HG03103 (cell line): ENCODE results near the gene FN1.
"Not testable (repeated sequence)": the region's sequence is repeated elsewhere in the genome, so short reads cannot be mapped to it uniquely, and the experiment has no call there.

Experiments used
- ATAC-seq: cut with Tn5 transposase; IDR thresholded peaks from one replicate; pipeline ENCODE4 v1.9.1; 2021; ENCODE audit warnings: low read depth; ENCODE audit not compliant: unreplicated experiment

The FN1 gene

DNA sequence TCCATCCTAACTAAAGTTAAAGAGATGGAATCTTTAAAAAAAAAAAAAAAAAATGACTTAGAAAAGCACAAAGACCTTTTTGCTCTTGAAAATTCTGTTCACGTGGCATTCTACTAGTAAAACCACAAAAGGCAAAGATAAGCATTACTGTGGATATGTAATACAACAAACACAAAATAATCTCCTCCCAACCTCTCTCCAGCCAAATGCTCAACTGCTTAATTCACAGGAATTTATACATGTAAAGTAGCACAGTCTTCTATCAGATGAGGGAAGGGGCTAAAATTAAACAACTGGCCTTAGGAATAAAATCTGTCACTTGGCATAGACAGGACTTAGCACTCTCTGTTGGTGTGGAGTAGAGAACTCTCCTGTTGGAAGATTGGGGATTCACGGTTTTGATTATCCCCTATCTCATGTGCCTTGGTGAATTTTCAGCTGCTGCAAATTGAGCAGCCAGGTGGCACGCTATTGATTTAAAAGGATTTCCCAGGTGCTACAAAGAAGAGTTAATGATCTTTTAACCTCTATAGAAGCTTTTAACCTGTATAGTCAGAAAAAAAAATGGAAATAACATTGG, 66.6 kb downstream of the FN1 start:
- no peak for ATAC-seq

GRCh38 chr2:215368493-215368809, 67.4 kb downstream of the FN1 start:
- no peak for ATAC-seq

- no peak for ATAC-seq
These were observed 68.0 kb downstream of the FN1 start for GRCh38 chr2:215367662-215368492.

DNA sequence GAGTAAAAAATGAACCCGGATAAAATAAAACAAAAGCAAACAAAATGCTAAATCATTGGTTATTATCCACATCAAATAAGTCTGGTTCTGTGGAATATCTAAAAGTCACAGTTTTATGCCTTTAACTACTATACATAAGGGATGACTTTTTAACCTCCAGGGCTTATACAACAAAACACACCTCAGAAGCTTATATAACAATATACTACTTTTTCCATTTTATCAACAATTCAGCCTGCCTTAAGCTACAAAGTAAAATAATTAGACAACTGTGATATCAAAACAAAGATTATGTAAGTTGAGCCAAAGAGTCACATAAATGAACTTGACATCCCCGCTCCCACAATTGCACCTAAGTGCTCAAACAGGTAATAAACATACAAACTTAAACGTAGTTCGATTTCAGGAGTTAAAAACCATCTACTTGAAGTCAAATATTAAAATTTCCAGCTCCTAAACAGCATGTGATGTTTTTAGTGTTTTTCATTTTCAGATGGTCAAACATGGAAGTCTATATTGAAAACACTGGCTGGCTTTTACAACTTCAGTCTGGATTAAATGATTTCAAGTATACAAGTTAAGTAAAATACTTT, 69.3 kb downstream of the FN1 start:
- no peak for ATAC-seq

- peak; percentile 54 for ATAC-seq
These were observed 70.6 kb downstream of the FN1 start for GRCh38 chr2:215365184-215365658.

DNA sequence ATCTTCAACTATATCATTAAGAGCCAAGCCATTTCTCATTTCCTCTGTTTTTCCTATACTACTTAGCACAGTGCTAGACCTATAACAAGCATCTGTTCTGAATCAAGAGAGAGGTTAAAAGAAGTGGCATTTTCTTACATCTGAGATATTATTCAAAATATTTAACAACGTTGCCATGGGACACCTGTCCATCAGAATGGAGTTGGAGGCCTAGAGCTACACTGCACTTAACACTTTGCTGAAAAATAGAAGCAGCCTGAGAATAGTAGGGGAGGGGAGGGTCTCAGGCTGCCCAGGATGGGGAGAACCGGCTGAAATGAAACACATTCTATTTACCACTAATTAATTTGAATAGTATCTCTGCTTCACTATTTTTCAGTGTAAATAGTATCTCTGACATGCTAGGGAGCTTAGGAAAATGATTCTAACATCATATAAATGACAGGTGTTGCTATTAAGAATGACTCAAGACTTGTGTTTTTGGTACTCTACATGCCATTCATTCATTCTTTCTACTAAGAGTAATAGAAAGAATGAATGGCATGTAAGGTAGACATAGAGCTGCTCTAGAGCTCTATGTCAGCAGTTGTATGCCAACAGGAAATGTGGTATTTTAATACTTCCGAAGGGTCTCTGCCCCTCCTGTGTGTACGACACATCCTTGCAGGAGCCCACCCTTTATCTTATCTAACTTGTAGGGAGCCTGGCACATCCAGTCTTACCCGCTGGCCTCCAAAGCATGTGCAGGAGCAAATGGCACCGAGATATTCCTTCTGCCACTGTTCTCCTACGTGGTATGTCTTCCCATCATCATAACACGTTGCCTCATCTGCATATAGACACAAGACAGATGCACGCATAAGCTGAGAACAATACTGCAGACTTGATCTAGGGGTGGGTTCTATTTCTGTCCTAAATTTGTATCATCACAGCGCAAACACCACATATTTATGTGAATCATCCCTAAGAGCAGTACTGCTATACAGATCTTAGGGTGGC, 71.4 kb downstream of the FN1 start:
- no peak for ATAC-seq

DNA sequence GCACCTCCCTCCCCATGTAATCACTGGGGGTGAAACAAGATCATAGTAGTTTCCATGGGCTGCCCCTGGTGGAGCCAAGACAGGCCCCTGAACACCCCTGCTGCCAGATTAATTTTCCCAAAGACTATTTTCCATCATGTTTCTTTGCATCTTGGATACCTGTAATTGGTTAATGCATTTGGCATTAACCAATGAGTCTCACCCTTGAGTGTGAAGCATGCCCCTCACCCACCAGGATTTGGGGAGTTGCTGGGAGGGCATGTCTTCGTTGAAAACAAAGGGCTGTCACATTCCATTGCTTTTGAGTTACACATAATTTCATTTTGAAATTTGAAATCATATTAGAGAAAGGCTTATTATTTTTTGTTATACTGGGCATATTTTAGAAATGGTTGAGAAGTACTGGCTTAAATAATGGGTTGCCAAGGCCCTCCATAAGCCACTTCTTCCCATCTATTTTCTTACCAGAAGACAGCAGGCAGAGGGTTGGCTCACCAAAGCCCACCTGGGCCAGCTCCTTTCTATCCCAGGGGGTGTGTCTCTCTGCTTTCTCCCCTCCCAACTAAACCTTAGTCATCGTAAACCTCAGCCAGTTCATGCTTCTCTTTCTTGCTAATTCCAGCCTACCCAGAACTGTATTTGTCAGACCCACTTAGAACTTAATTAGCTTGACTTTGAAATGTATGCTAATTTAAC, 72.3 kb downstream of the FN1 start:
- ATAC-seq: no peak

GRCh38 chr2:215363039-215363438, 72.8 kb downstream of the FN1 start:
- ATAC-seq: no peak

GRCh38 chr2:215362562-215362904, 73.3 kb downstream of the FN1 start:
- no peak for ATAC-seq

DNA sequence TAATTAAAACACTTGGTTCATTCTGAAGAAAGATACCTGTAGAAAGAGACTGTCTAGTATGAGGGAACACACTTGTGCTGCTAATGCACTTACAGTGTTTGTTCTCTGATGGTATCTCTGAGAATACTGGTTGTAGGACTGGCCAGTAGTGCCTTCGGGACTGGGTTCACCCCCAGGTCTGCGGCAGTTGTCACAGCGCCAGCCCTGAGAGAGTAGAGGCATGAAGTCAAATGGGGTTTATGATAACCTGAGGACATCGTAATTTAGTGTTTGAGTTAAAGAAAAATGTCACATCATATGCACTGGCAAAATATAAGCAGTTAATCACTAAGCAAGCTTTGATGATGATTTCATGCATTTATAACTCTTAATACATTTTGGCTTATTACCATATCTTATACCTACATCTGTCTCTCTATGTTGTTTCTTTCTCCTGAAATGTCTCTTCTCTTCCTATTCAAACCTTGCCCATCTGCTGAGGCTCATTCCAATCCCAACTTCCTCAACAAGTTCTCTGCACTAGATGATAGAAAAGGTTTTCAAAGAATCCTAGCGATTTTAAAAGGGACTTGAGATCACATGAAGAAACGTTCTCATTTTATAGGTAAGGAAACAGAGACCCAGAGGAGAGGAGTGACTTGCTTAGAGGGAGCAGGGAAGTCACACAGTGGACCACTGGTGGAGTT, 73.8 kb downstream of the FN1 start:
- no peak for ATAC-seq

DNA sequence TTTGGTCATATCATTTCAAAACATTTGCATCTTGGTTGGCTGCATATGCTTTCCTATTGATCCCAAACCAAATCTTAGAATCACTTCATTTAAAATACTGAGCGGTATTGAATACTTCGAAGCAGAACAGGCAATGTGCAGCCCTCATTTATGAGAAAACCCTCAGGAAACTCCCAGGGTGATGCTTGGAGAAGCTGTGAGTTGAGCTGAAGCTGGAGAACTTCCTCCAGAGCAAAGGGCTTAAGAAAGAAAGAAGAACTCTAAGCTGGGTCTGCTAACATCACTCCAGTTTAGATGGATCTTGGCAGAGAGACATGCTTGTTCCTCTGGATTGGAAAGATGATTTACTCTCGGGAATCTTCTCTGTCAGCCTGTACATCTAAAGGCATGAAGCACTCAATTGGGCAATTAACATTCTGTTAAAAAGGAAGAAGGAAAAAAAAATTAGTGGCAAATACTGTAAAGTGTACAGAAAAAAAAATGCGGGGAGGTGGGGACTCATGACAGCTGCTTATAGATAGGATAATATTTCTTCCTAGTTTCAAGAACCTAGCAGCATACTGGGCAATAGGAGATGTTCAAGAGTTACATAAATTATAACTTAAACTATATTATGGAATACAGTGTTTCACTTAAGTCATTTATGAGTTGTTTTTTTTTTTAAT, 74.5 kb downstream of the FN1 start:
- no peak for ATAC-seq

DNA sequence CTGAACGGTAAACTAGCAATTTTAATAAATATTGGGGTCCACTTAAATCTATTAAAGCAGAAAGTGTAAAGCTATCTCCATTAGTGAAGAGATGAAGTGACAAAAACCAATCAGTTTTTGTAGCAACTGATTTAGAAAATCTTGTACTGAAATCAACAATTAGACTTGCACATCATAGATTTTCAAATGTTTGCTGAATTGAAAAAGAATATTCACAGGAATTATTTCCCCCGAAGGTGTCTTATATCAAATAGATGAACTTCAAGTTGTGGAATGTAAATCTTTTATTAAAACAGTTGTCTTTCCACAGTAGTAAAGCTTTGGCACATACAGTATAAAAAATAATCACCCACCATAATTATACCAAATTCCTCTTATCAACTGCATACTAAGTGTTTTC, 75.3 kb downstream of the FN1 start:
- no peak for ATAC-seq

GRCh38 chr2:215360059-215360458, 75.8 kb downstream of the FN1 start:
- not testable (repeated sequence) for ATAC-seq

DNA sequence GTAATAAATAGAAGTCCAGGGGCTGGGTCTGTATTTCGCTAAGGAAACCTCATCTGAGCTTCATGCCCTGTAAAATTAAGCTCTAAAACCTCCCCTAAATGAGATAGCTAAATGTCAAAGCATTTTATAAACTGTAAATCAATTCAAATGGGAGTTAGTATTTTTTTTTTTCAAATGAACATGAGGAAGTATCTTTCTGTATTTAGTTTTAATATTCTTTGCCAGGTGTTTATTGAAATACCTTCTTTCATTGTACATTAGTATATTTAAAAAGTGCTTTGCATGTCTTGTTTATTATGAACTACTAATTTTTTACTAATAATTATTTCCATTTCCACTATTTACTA, 76.3 kb downstream of the FN1 start:
- no peak for ATAC-seq

- no peak for ATAC-seq
These were observed 76.8 kb downstream of the FN1 start for GRCh38 chr2:215358891-215359575.

GRCh38 chr2:215358312-215358845, 77.5 kb downstream of the FN1 start:
- no peak for ATAC-seq

DNA sequence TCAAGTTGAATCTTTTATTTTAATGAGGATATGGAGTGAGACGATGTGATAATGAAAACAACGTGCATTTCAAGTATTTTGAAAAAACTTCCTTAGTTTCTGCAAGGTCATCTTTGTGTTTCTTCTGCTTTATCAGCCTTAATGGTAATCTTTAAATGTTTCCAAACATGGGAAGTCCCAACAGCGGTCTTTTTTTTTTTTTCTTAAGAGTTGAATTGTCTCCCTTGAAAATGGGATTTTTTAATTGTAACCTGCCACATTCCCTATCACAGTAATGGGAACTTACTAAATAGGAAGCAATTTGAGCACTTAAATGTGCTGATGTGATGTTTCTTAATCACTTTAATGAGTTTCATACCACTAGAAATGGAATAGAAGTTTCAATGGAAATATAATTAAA, 78.2 kb downstream of the FN1 start:
- no peak for ATAC-seq

GRCh38 chr2:215356948-215357461, 78.9 kb downstream of the FN1 start:
- no peak for ATAC-seq
